Ectodermal cell (in vitro differentiated cells): ENCODE results near the gene TRAPPC6A.

Experiments used
- H3K27ac ChIP-seq: 2 replicates; pipeline ENCODE4 v1.7.0; 2013; ENCODE audit warnings: mild to moderate bottlenecking, low read depth, low read length; ENCODE audit not compliant: insufficient read depth, poor library complexity, severe bottlenecking
- H3K27me3 ChIP-seq: 2 replicates; pipeline ENCODE4 v1.7.0; 2013; ENCODE audit warnings: mild to moderate bottlenecking, low read length; ENCODE audit not compliant: insufficient read depth, control insufficient read depth, poor library complexity, severe bottlenecking
- H3K36me3 ChIP-seq: one replicate; pipeline ENCODE4 v1.7.0; 2013; ENCODE audit warnings: low read length; ENCODE audit not compliant: control insufficient read depth, insufficient read depth
- H3K4me1 ChIP-seq: one replicate; pipeline ENCODE4 v1.7.0; 2013; ENCODE audit warnings: low read length; ENCODE audit not compliant: control insufficient read depth, insufficient read depth
- H3K4me3 ChIP-seq: 2 replicates; pipeline ENCODE4 v1.7.0; 2013; ENCODE audit warnings: low read depth, low read length, control low read depth; ENCODE audit not compliant: insufficient read depth
- H3K9me3 ChIP-seq: 2 replicates; pipeline ENCODE4 v1.7.0; 2013; ENCODE audit warnings: mild to moderate bottlenecking, low read length, moderate library complexity; ENCODE audit not compliant: control insufficient read depth
- WGBS, 2 experiments: methylation state at CpG; one replicate each; pipeline ENCODE4 v1.1.7; 2013; ENCODE audit warnings: missing lambda C conversion rate in 2 of 2; 5-methylcytosine and 5-hydroxymethylcytosine counted together

The TRAPPC6A gene

GRCh38 chr19:45215391-45216191 lies 37.6 kb upstream of the TRAPPC6A start:
- Histone ChIP-seq H3K4me3 (no peak overlapping the region), H3K36me3 (no peaks in the 10 kb centered on the region), H3K9me3 (no peaks in the 10 kb centered on the region), H3K27ac (no peak overlapping the region), H3K4me1 (peaks cover 6% of the 10 kb centered on the region), H3K27me3 (peaks cover 35% of the 10 kb centered on the region)
- WGBS, 2 experiments = 48 to 58% methylated on average over 35 of the region's 35 CpGs

GRCh38 chr19:45213031-45213430 lies 35.0 kb upstream of the TRAPPC6A start:
- H3K27ac ChIP-seq = no peak overlapping the region
- no peaks in the 10 kb centered on the region for H3K36me3 ChIP-seq
- H3K27me3 ChIP-seq = peaks cover 30% of the 10 kb centered on the region
- H3K4me3 ChIP-seq = no peak overlapping the region
- WGBS, 2 experiments = 88 to 89% methylated on average over 23 of the region's 23 CpGs
- peaks cover 6% of the 10 kb centered on the region for H3K4me1 ChIP-seq
- H3K9me3 ChIP-seq = no peaks in the 10 kb centered on the region

GRCh38 chr19:45211751-45212381 lies 33.8 kb upstream of the TRAPPC6A start:
- peaks cover 6% of the 10 kb centered on the region for H3K4me1 ChIP-seq
- H3K36me3 ChIP-seq = no peaks in the 10 kb centered on the region
- no peak overlapping the region for H3K27ac ChIP-seq
- H3K27me3 ChIP-seq = peaks cover 18% of the 10 kb centered on the region
- H3K4me3 ChIP-seq = no peak overlapping the region
- WGBS, 2 experiments = 74 to 79% methylated on average over 17 of the region's 17 CpGs
- no peaks in the 10 kb centered on the region for H3K9me3 ChIP-seq

GRCh38 chr19:45206328-45206727 lies 28.3 kb upstream of the TRAPPC6A start:
- H3K36me3 ChIP-seq = no peaks in the 10 kb centered on the region
- no peaks in the 10 kb centered on the region for H3K4me1 ChIP-seq
- H3K4me3 ChIP-seq = no peak overlapping the region
- WGBS, 2 experiments = 88 to 100% methylated on average over 2 to 3 of the region's 3 CpGs
- no peak overlapping the region for H3K27ac ChIP-seq
- no peaks in the 10 kb centered on the region for H3K9me3 ChIP-seq
- no peaks in the 10 kb centered on the region for H3K27me3 ChIP-seq

GRCh38 chr19:45205810-45206209 lies 27.8 kb upstream of the TRAPPC6A start:
- Histone ChIP-seq H3K4me1 (no peaks in the 10 kb centered on the region), H3K9me3 (no peaks in the 10 kb centered on the region), H3K27me3 (no peaks in the 10 kb centered on the region), H3K27ac (no peak overlapping the region), H3K36me3 (no peaks in the 10 kb centered on the region), H3K4me3 (no peak overlapping the region)
- WGBS, 2 experiments = 84 to 89% methylated on average over 12 of the region's 12 CpGs

- 91 to 95% methylated on average over 6 of the region's 6 CpGs for WGBS, 2 experiments
- Histone ChIP-seq H3K4me1 (no peaks in the 10 kb centered on the region), H3K27me3 (no peaks in the 10 kb centered on the region), H3K27ac (no peak overlapping the region), H3K36me3 (no peaks in the 10 kb centered on the region), H3K4me3 (no peak overlapping the region), H3K9me3 (no peaks in the 10 kb centered on the region)
These were observed 24.6 kb upstream of the TRAPPC6A start for GRCh38 chr19:45202637-45203036.

GRCh38 chr19:45200568-45200967 lies 22.5 kb upstream of the TRAPPC6A start:
- Histone ChIP-seq H3K9me3 (no peaks in the 10 kb centered on the region), H3K4me3 (no peak overlapping the region), H3K27me3 (no peaks in the 10 kb centered on the region), H3K27ac (no peak overlapping the region), H3K4me1 (no peaks in the 10 kb centered on the region), H3K36me3 (no peaks in the 10 kb centered on the region)
- WGBS, 2 experiments = 65 to 66% methylated on average over 4 of the region's 4 CpGs

GRCh38 chr19:45195764-45196163 lies 17.7 kb upstream of the TRAPPC6A start:
- Histone ChIP-seq H3K4me1 (no peaks in the 10 kb centered on the region), H3K36me3 (no peaks in the 10 kb centered on the region), H3K4me3 (no peak overlapping the region), H3K27ac (no peak overlapping the region), H3K27me3 (no peaks in the 10 kb centered on the region), H3K9me3 (no peaks in the 10 kb centered on the region)
- WGBS, 2 experiments = 76 to 77% methylated on average over 6 of the region's 6 CpGs

- WGBS, 2 experiments = 87 to 91% methylated on average over 4 of the region's 4 CpGs
- H3K9me3 ChIP-seq = no peaks in the 10 kb centered on the region
- no peak overlapping the region for H3K4me3 ChIP-seq
- H3K27ac ChIP-seq = no peak overlapping the region
- H3K4me1 ChIP-seq = no peaks in the 10 kb centered on the region
- H3K36me3 ChIP-seq = no peaks in the 10 kb centered on the region
- H3K27me3 ChIP-seq = no peaks in the 10 kb centered on the region
These were observed 13.3 kb upstream of the TRAPPC6A start for GRCh38 chr19:45191375-45191774.

- H3K4me3 ChIP-seq = no peak overlapping the region
- H3K27ac ChIP-seq = no peak overlapping the region
- no peaks in the 10 kb centered on the region for H3K9me3 ChIP-seq
- no peaks in the 10 kb centered on the region for H3K27me3 ChIP-seq
- H3K36me3 ChIP-seq = no peaks in the 10 kb centered on the region
- H3K4me1 ChIP-seq = no peaks in the 10 kb centered on the region
- 86 to 89% methylated on average over 1 of the region's 1 CpG for WGBS, 2 experiments
These were observed 11.9 kb upstream of the TRAPPC6A start for GRCh38 chr19:45189971-45190370.
